ENCODE measurements around the gene WDR88.
"Not testable (repeated sequence)": the region's sequence is repeated elsewhere in the genome, so short reads cannot be mapped to it uniquely, and the experiment has no call there.

Gene WDR88

DNA sequence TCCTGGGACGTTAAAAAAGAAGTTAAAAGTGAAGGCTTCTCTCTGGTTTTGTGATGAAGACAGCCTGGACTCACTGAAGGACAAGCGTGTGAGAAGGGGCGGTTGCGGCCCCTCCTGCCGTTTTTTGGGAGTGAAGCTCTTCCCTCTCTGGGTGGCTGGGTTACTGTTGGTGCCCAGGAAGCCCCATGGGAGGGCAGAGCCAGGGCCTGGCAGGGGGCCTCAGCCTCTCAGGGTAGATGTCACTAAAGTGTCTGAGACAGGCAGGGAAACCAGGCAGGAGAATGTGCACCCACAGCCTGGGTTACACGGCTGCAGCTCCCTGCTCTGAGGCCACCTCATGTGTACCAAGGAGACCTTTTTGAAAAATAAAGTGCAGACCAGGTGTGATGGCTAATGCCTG is 1.5 kb upstream of the WDR88 start:
- DNase-seq: no peak

DNA sequence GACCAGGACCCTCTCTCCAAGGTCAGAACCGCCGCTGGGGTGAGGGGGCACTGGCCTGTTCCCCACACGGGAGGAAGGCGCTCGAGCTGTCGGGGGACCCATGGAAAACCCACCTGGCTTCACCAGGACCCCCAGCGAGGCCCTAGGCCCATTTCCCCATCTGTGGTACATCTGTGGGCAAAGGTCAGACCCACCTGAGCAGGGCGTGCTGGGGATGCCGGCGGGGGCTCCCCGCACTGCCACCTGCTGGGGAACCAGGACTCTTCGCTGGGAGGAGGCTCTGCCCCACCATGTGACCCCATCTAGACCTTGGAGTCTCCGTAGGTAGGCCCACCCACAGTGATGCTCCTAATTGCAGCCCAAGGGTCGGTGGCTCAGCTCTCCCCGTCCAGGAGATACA is 511 bp downstream of the WDR88 start:
- no peak for DNase-seq

DNA sequence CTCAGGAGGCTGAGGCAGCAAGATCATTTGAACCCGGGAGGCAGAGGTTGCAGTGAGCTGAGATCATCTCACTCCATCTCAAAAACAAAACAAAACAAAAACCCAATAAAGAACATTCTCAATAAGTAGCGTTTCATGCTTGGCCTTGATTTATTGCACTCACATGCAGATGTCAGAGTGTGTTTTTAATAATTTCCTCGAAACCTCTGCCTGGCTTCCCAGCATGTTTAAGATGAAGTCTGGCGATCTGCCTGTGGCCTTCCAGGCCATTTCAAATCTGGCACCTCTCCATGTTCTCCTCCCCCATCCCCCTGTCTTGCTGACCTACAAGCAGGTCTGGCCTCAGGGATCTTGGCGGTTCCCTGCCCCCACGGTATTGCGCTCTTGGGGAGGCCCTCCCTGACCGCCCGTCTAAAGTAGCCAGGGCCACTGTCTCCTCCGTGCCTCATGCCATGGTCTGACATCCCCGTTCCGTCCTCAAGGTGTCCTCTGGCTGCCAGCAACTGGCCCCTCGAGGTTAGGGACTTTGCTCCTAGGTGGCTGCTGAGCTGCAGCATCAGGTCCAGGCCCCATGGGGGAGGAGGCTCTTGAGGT is 1.6 kb downstream of the WDR88 start:
- DNase-seq: peak in 1 of 2 experiments; percentile 15

DNA sequence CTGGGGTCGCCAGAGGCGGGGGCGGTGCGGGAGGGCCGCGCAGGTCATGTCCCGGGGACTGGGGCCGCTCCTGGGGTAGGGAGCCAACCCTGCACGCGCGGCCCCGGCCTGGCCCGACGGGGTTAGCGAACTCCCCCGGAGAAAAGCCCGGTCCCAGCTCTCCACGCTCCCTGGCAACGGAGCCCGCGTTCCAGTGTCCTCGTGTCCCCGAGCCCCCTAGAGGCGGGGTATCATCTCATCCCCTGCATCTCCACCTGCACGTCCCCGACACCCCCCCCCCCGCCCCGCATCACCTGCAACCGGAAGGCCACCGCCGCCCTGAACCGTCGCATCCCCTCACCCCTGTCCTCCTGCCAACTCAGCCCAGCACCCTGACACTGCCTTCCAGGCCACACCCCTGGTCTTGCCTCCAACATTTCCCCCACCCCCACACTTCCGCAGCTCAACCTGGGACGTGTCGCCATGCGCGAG is 2.7 kb downstream of the WDR88 start:
- peak in 1 of 2 experiments; percentile 43 for DNase-seq

DNA sequence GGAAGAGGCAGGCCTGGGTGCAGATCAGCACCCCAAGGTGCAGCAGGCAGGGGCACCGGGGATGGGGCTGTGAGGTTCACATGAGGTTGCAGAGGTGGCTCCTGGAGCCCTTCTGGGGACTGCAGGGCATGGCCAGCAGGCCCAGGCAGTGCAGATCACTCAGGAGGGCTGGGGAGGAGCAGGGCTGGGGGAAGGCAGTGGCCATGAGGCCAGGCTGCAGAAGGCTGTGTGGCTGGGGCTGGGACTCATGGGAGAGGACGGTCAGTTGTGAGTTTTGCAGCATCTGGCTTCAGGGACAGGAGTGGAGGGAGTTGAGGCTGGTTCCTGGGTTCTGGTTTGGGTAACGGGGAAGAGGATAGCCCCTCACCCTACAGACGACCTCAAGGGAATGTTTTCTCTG is 7.3 kb downstream of the WDR88 start:
- DNase-seq: no peak

DNA sequence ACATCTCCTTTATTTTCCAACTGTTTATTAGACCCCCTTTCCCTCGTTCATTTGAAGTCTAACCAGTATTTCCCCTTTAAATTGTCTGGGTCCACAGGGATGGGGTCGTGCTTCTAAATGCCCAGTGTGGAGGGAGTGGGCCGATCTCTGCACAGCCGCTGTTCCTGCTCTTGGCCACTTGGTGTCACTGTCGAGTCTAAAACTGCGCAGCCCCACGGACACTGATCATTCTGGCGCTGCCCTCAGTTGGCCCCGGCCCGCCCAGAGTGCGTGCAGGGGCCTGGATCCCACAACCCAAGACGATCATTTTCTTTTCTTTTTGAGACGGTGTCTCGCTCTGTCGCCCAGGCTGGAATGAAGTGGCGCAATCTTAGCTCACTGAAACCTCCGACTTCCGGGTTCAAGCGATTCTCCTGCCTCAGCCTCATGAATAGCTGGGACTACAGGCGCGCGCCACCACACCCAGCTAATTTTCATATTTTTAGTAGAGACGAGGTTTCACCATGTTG is 12.0 kb downstream of the WDR88 start:
- DNase-seq: peak; percentile 29 to 54

DNA sequence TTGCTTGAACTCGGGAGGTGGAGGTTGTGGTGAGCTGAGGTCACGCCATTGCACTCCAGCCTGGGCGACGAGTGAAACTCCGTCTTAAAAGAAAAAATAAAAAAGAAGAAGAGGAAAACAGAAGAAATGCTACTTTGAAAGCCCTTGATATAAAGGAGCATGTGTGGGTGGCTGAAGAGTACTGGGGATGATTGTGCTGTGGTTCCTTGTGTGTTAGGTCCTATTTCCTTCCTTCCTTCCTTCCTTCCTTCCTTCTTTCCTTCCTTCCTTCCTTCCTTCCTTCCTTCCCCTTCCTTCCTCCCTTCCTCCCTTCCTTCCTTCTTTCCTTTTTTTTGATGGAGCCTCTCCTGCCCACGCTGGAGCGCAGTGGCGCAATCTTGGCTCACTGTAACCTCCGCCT is 14.3 kb downstream of the WDR88 start:
- no peak for DNase-seq

DNA sequence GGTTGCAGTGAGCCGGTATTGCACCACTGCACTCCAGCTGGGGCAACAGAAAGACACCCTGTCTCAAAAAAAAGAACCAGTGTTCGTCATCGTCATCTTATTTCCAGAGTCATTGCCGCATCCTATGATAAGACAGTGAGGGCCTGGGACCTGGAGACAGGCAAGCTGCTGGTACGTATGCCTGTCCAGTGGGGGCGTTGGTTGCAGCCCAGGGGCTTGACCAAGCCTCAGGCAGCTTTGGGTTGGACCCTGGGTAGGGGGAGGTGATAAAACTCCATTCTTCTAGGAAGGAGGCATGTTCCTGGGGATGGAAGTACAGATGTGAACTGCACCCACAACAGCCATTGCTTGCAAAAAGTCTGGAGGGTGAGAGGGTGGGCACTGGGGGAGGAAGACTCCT is 15.6 kb downstream of the WDR88 start:
- DNase-seq: no peak

DNA sequence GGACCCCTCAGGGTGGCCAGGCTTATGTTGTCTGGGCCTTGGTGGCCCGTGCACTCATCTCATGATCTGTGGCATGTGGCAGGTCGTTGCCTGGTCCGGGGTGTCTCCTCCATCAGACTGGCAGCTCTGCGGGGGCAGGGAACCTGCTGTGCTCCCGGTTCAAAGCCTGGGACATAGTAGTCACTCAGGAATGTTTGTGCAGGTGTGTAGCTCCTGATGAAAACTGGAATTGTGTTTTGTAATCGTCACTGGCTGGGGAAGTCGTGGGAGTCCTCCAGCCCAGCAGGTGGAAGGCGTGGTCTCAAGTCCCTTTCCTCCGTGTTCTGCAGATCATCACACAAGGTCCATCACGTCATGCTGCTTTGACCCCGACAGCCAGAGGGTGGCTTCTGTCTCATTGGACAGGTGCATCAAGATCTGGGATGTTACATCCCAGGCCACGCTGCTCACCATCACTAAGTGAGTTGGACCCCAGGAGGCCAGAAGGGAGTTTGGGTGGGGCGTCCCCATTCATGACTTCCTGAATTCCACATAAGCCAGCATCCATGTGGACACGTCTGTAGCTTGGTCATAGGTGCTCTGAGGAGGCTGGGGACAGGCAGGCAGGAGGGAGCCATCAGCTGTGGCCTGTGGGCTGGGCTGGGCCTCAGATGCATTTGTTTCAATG is 19.1 kb downstream of the WDR88 start:
- DNase-seq: no peak

DNA sequence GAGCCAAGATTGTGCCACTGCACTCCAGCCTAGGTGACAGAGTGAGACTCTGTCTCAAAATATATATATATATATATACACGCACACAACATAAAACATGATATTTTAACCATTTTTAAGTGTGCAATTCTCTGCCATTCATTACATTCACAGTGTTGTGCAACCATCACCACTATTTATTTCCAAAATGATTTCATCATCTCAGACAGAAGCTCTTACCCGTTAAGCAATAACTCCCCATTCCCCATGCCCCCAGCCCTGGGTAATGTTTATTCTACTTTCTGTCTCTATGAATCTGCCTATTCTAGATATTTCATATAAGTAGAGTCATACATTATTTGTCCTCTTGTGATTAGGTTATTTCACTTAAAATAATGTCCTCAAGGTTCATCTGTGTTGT is 20.3 kb downstream of the WDR88 start:
- no peak for DNase-seq

DNA sequence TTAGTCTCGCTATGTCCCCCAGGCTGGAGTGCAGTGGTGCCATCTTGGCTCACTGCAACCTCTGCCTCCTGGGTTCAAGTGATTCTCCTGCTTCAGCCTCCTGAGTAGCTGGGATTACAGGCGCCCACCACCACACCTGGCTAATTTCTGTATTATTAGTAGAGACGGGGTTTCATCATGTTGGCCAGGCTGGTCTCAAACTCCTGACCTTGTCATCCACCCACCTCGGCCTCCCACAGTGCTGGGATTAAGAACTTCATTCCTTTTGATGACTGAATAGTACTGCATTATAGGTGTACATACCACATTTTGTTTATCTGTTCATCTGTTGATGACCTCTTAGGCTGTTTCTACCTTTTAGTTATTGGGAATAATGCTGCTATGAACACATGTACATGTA is 20.7 kb downstream of the WDR88 start:
- DNase-seq: not testable (repeated sequence)

DNA sequence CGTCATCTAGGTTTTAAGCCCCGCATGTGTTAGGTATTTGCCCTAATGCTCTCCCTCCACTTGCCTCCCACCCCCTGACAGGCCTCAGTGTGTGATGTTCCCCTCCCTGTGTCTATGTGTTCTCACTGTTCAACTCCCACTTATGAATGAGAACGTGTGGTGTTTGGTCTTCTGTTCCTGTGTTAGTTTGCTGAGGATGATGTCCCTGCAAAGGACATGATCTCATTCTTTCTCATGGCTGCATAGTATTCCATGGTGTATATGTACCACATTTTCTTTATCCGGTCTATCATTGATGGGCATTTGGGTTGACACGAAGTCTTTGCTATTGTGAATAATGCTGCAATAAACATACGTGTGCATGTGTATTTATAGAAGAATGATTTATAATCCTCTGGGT is 22.4 kb downstream of the WDR88 start:
- DNase-seq: not testable (repeated sequence)

DNA sequence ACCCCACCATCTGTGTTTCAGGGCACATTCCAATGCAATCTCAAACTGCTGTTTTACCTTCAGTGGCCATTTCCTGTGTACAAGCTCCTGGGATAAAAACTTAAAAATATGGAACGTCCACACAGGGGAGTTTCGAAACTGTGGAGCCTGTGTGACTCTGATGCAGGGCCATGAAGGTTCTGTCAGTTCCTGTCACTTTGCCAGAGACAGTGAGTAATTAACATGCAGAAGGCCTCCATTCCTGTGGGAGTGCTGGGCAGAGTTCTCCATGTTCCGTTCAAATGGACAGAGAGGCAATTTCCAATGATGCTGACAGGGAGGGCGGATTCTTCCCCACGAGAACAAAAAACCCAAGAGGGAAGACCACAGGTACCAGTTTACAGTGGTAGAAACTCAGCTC is 24.4 kb downstream of the WDR88 start:
- DNase-seq: no peak

DNA sequence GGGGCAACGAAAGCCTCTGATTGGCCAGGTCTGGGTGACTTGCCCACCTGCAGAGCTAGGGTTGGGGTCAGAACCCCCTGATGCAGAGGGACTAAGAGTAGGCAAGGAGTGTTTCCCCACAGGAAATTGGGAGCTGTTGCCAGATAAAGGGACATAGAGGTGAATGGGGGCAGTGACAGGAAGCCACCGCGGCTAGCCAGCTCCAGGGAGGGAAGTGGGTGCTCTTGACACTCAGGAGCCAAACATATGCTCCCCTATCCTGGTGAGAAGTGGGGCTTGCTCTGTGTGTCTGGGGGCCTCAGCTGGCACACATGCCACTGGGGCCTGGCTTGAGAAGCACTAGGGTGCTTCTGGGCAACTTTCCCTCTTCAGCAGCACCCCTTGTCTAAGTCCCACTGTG is 26.0 kb downstream of the WDR88 start:
- DNase-seq: no peak

DNA sequence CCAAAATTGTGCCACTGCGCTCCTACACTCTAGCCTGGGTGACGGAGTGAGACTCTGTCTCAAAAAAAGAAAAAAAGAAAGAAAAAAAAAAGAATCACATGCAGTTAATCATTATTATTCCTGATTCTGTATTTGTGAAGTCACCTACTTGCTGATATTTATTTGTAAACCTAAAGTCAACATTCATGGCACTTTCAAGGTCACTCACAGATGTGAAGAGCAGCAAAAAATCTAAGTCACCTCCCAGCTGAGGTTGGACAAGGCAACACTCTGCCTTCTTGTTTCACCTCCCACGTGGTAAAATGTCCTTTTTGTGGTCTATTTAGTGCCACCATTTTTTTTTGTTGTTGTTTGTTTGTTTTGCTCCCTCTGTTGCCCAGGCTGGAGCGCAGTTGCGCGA is 26.5 kb downstream of the WDR88 start:
- no peak for DNase-seq

DNA sequence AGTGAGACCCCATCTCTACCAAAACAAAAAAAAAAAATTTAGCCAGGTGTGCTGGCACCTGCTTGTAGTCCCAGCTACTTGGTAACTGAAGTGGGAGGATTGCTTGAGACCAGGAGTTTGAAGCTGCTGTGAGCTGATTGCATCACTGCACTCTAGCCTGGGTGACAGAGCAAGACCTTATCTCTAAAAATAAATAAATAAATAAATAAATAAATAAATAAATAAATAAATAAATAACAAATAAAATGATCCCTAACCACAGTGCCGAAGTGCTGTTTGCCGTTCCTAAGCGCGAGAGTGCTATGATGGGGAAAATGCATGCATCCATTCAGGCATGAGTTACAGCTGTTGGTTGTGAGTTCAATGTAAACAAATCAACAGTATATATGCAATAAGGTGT is 27.2 kb downstream of the WDR88 start:
- no peak for DNase-seq

DNA sequence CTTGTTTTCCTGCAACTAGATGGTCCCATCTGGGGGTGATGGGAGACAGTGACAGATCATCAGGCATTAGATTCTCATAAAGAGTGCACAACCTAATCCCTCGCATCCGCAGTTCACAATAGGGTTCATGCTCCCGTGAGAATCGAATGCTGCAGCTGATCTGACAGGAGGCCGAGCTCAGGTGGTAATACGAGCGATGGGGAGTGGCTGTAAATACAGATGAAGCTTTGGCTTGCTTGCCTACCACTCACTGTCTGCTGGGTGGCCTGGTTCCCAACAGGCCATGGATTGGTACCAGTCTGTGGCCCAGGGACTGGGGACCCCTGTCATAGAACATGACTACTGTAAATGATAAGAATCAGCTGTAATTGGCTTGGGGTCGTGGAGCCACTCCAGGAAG is 28.0 kb downstream of the WDR88 start:
- DNase-seq: no peak

DNA sequence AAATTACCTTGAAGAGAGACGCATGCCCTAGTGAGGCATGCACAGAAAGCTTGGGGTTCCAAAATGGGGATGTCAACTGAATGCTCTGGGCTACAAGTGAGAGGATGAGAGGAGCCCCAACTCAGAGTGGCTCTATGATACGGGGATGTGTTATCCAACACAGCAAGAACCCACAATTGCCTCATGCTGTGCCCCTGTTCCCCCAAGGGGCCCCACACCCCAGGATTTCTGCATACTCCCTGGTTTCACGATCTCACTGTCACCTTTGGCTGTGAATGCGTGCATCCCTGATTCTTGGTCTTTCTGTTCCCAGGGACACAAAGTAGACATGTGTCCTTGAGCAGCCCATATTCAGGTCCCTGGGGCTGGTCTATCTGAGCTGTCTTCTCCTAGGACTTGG is 29.3 kb downstream of the WDR88 start:
- DNase-seq: no peak

DNA sequence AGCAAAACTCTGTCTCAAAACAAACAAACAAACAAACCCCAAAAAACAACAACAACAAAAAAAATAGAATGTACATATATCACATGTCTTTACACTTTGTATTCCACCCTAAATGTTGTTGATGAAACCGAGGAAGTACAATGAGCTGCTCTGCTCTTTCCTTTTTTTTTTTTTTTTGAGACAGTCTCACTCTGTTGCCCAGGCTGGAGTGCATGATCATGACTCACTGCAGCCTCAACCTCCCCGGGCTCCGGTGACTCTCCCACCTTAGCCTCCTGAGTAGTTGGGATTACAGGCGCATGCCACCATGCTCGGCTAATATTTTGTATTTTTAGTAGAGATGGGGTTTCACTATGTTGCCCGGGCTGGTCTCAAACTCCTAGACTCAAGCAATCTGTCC is 31.6 kb downstream of the WDR88 start:
- DNase-seq: no peak

DNA sequence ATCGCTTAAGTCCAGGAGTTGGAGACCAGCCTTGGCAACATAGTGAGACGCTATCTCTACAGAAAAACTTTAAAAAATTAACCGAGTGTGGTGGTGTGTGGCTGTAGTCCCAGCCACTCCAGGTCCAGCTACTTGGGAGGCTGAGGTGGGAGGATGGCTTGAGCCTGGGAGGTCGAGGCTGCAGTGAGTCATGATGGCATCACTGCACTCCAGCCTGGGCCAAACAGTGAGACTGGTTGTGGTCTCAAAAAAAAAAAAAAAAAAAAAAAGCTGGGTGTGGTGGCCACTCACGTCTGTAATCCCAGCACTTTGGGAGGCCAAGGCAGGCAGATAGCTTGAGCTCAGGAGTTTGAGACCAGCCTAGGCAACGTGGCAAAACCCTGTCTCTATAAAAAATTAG is 34.1 kb downstream of the WDR88 start:
- DNase-seq: not testable (repeated sequence)

DNA sequence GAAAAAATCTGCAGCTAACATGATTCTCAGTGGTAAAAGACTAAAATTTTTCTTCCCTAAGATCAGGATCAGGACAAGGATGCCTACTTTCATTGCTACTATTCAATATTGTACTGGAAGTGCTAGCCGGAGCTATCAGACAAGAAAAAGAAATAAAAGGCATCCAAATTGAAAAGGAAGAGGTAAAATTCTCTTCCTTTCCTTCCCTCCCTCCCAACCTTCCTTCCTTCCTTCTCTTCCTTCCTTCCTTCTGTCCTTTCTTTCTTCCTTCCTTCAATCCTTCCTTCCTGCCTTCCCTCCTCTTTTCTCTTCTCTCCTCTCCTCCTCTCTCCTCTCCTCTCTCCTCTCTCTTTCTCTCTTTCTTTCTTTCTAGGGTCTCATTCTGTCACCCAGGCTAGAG is 35.5 kb downstream of the WDR88 start:
- DNase-seq: no peak

DNA sequence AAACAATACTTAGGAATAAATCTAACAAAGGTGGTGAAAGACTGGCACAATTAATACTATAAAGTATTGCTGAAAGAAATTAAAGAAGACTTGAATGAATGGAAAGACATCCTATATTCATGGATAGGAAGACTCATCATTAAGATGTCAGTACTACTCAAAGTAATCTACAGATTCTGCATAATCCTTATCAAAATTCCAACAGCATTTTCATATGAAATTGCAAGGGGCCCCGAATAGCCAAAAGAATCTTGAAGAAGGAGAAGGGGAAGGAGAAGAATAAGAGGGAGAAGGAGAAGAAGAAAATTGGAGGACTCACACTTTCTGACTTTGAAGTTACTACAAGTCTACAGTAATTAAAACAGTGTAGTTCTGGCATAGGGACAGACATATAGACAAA is 36.6 kb downstream of the WDR88 start:
- no peak for DNase-seq

DNA sequence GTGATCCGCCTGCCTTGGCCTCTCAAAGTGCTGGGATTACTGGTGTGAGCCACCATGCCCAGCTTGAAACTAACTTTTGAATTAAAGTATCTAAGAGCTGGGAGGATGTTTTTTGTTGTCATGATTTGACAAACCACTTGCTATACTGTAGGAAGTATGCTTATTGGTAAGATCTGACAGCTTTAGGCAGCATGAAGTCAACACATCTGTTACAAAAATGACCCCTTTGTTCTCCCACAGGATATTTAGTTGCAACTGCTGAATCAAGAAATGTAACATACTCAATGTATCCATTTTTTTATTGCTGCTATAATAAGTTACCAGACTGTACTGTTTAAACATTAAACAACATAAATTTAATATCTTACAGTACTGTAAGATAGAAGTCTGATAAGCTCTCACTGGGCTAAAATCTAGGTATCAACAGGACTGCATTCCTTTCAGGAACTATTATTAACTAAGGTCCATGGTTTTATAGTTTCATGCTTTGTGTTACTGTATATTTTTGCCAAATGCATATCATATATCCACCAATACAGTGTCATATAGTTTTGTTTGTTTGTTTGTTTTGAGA is 39.4 kb downstream of the WDR88 start:
- DNase-seq: no peak

DNA sequence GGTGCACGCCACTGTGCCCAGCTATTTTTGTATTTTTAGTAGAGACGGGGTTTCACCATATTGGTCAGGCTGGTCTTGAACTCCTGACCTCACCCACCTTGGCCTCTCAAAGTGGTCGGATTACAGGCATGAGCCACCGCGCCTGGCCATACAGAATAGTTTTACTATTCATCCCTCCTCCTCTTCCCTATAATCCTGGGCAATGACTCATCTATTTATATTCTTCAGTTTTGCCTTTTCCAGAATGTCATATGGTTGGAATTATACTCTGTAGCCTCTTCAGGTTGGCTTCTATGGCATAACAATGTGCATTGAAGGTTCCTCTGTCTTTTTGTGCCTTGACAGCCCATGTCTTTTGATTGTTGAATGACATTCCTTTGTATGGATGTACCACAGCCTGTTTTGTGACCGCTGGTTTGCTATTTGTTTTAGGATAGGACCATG is 40.0 kb downstream of the WDR88 start:
- no peak for DNase-seq

Measured in NCI-H524 (cell line).